ENCODE measurements around the gene HECTD1.

The HECTD1 gene

GRCh38 chr14:31228533-31228932 is 20.9 kb upstream of the HECTD1 start:
- POLR2A ChIA-PET: no interaction called here
- no peak for DNase-seq (ENCODE audit: extremely low spot score)
- CTCF ChIA-PET: interaction anchor here (1.0 to 3.9 kb wide), 6 partner anchors 11 to 46 kb away, joined by 3 to 18 read pairs (median 4); partner anchors contain the start of gene HECTD1
- no peak for TF ChIP-seq CTCF (IDR thresholded peaks at IDR 0.05; ENCODE audit: control extremely low read depth, extremely low read depth, low read depth, missing control alignments)

GRCh38 chr14:31224808-31225207 is 17.2 kb upstream of the HECTD1 start:
- no peak for DNase-seq (ENCODE audit: extremely low spot score)
- ChIA-PET POLR2A (no interaction called here), CTCF (interaction anchor here (1.0 to 1.1 kb wide), 2 partner anchors 17 to 33 kb away, joined by 3 to 4 read pairs; no protein-coding TSS in a partner anchor)
- TF ChIP-seq CTCF (IDR thresholded peaks at IDR 0.05; ENCODE audit: control extremely low read depth, extremely low read depth, low read depth, missing control alignments): no peak

GRCh38 chr14:31223331-31223730 is 15.7 kb upstream of the HECTD1 start:
- TF ChIP-seq CTCF (IDR thresholded peaks at IDR 0.05; ENCODE audit: control extremely low read depth, extremely low read depth, low read depth, missing control alignments): no peak
- DNase-seq (ENCODE audit: extremely low spot score): no peak
- POLR2A ChIA-PET: no interaction called here
- CTCF ChIA-PET: interaction anchor here (2.5 kb wide), 1 partner anchor 15 kb away, joined by 7 read pairs; the partner anchor contains the start of gene HECTD1

- POLR2A ChIA-PET: no interaction called here
- TF ChIP-seq CTCF (IDR thresholded peaks at IDR 0.05; ENCODE audit: control extremely low read depth, extremely low read depth, low read depth, missing control alignments): no peak
- no peak for DNase-seq (ENCODE audit: extremely low spot score)
- CTCF ChIA-PET: interaction anchor here (2.5 kb wide), 1 partner anchor 15 kb away, joined by 7 read pairs; the partner anchor contains the start of gene HECTD1
Measured at GRCh38 chr14:31222834-31223233, 15.2 kb upstream of the HECTD1 start.

- DNase-seq (ENCODE audit: extremely low spot score): no peak
- ChIA-PET CTCF (interaction anchor here (2.5 kb wide), 1 partner anchor 13 kb away, joined by 7 read pairs; the partner anchor contains the start of gene HECTD1), POLR2A (no interaction called here)
- TF ChIP-seq CTCF (IDR thresholded peaks at IDR 0.05; ENCODE audit: control extremely low read depth, extremely low read depth, low read depth, missing control alignments): no peak
Measured at GRCh38 chr14:31221266-31221665, 13.7 kb upstream of the HECTD1 start.

- ChIA-PET POLR2A (no interaction called here), CTCF (interaction anchor here (1.5 to 3.6 kb wide), 2 partner anchors 10 to 11 kb away, joined by 4 to 18 read pairs; no protein-coding TSS in a partner anchor)
- DNase-seq (ENCODE audit: extremely low spot score): no peak
- TF ChIP-seq CTCF (IDR thresholded peaks at IDR 0.05; ENCODE audit: control extremely low read depth, extremely low read depth, low read depth, missing control alignments): no peak
Measured at GRCh38 chr14:31219169-31219568, 11.6 kb upstream of the HECTD1 start.
